ENCODE data around the gene RSBN1L. TPM values are rescaled to one million over a fixed set of nuclear protein-coding genes. Genes with fewer than 3 reads are reported as not detected.

RSBN1L gene
- total and polyA plus RNA-seq, 2 donors (not counting 3 experiments of a cell fraction or from before 2014, with no cell fraction given), result 3.0 to 13.1 TPM

DNA sequence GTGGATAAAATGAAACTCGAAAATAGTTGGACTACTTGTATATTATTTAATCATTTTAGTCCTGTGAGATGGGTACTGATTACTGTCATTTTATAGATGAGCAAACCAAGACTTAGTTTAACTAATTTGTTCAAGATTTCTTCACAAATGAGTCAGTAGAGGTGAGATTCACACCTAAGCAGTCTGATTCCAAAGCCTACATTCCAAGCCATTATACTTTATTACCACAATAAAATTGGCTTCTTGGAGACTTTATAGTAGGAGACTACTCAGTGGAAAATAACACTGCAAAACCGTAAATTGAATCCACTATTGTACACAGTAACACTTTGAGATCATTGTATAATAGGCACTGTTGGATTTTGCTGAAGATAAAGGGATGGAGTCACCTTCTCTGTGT lies 104.5 kb downstream of the RSBN1L start:
- Histone ChIP-seq H4K20me1 (replicated peaks; ENCODE audit: control insufficient read depth, extremely low read depth, insufficient read depth, low read length) (no peaks in the 10 kb centered on the region), H3K27me3 (ENCODE audit: control insufficient read depth in 2 of 2, insufficient read depth in 2 of 2, low read length in 2 of 2) (no peaks in the 10 kb centered on the region), H3K36me3 (ENCODE audit: control insufficient read depth in 2 of 2, extremely low read depth in 1 of 2, insufficient read depth in 2 of 2, low read length in 2 of 2) (no peaks in the 10 kb centered on the region), H3K4me1 (ENCODE audit: control insufficient read depth, extremely low read depth, insufficient read depth, low read length) (peaks cover 32% of the 10 kb centered on the region), H3K4me2 (ENCODE audit: insufficient read depth, low read length) (no peak overlapping the region), H3K27ac (ENCODE audit: insufficient read depth, low read depth, low read length) (no peak overlapping the region), H2AFZ (ENCODE audit: low read depth, low read length) (no peak overlapping the region), H3K79me2 (ENCODE audit: control insufficient read depth, insufficient read depth, low read length) (peaks cover 57% of the 10 kb centered on the region), H3K9me3 (replicated peaks; ENCODE audit: control insufficient read depth, insufficient read depth, low read length) (no peaks in the 10 kb centered on the region), H3K9me1 (replicated peaks; ENCODE audit: control insufficient read depth, extremely low read depth, insufficient read depth, low read length) (no peaks in the 10 kb centered on the region), H3K9ac (replicated peaks; ENCODE audit: extremely low read depth, insufficient read depth, low read length) (no peak overlapping the region), H3K4me3 (replicated peaks in 1 of 3; ENCODE audit: insufficient read depth in 1 of 3, low read depth in 1 of 3, low read length in 3 of 3) (no peak overlapping the region)
- BruUV-seq (replicated peaks), result no TSS peak
- intact Hi-C loops (cut with micrococcal nuclease), result no loop called here
- DNase-seq (ENCODE audit: low read depth, low spot score) (no peak), FAIRE-seq (no peak)
- TF ChIP-seq GATA2 (IDR thresholded peaks at IDR 0.05; ENCODE audit: insufficient read depth, insufficient read length, low read depth, low read length), result no peak
- TF ChIP-seq MYC (IDR thresholded peaks at IDR 0.05; ENCODE audit: low read depth, low read length), result no peak
- TF ChIP-seq EZH2 (IDR thresholded peaks at IDR 0.05; ENCODE audit: borderline replicate concordance, low read depth, low read length, severe bottlenecking), result no peak
- TF ChIP-seq, protein P1, sequence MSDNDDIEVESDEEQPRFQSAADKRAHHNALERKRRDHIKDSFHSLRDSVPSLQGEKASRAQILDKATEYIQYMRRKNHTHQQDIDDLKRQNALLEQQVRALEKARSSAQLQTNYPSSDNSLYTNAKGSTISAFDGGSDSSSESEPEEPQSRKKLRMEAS (IDR thresholded peaks at IDR 0.05; ENCODE audit: insufficient read depth, insufficient read length), result no peak
- TF ChIP-seq JUN (IDR thresholded peaks at IDR 0.05; ENCODE audit: borderline replicate concordance, insufficient read depth, insufficient read length, low read depth), result no peak
- TF ChIP-seq FOS (IDR thresholded peaks at IDR 0.05; ENCODE audit: borderline replicate concordance, insufficient read depth, low read length), result no peak
- TF ChIP-seq, protein P2, sequence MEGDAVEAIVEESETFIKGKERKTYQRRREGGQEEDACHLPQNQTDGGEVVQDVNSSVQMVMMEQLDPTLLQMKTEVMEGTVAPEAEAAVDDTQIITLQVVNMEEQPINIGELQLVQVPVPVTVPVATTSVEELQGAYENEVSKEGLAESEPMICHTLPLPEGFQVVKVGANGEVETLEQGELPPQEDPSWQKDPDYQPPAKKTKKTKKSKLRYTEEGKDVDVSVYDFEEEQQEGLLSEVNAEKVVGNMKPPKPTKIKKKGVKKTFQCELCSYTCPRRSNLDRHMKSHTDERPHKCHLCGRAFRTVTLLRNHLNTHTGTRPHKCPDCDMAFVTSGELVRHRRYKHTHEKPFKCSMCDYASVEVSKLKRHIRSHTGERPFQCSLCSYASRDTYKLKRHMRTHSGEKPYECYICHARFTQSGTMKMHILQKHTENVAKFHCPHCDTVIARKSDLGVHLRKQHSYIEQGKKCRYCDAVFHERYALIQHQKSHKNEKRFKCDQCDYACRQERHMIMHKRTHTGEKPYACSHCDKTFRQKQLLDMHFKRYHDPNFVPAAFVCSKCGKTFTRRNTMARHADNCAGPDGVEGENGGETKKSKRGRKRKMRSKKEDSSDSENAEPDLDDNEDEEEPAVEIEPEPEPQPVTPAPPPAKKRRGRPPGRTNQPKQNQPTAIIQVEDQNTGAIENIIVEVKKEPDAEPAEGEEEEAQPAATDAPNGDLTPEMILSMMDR (IDR thresholded peaks at IDR 0.05; ENCODE audit: extremely low read depth in 1 of 2, insufficient read depth in 1 of 2, low read depth in 1 of 2, low read length in 2 of 2), result no peak
- no peak for TF ChIP-seq POLR2A (IDR thresholded peaks at IDR 0.05; ENCODE audit: low read depth, low read length)
- TF ChIP-seq POLR2AphosphoS5 (IDR thresholded peaks at IDR 0.05; ENCODE audit: insufficient read depth, low read depth, low read length), result no peak
- CTCF ChIA-PET, result no interaction called here
- POLR2A ChIA-PET, result no interaction called here
- dilution Hi-C loops (cut with MboI; ENCODE audit: extremely low pct_ligation_motif_present, low sequenced_read_pairs), result no loop called here
